Stimulated activated CD4-positive, alpha-beta T cell treated with anti-CD3 and anti-CD28 coated beads, Interleukin-4, amount 100 ng/mL, for 48 hours (primary cell): ENCODE data around the gene FBXO10.

Source experiments
- DNase-seq, 2 donors: peaks; one replicate each; pipeline ENCODE4 v3.0.0-alpha.2; 2020; ENCODE audit warnings: low read depth in 2 of 2

Gene FBXO10

DNA sequence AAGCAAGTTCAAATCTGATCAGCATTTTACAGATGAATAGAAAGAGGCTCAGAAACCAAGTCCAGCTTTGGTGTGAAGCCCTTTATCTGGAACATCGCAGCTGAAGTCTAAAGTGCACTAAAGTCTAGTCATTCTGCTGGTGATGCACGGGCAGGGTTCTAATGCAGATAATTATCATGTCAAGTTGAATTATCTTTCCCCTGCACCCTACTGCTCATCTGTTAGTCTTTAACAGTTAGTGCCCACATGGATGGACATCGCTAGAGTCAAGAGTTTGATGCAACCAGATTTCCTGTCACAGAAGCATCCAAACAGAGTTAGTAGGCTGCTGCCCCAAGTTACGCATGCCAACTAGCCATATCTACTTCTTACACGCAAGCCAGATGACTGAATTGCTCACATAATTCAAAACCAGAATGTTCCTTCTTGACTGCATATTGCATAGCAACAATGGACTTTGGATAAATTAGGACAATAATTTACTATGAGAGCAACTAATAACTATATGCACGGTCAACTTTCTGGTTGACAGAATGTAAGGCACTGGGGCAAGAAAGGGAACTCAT, 17.8 kb upstream of the FBXO10 start:
- DNase-seq = no peak

DNA sequence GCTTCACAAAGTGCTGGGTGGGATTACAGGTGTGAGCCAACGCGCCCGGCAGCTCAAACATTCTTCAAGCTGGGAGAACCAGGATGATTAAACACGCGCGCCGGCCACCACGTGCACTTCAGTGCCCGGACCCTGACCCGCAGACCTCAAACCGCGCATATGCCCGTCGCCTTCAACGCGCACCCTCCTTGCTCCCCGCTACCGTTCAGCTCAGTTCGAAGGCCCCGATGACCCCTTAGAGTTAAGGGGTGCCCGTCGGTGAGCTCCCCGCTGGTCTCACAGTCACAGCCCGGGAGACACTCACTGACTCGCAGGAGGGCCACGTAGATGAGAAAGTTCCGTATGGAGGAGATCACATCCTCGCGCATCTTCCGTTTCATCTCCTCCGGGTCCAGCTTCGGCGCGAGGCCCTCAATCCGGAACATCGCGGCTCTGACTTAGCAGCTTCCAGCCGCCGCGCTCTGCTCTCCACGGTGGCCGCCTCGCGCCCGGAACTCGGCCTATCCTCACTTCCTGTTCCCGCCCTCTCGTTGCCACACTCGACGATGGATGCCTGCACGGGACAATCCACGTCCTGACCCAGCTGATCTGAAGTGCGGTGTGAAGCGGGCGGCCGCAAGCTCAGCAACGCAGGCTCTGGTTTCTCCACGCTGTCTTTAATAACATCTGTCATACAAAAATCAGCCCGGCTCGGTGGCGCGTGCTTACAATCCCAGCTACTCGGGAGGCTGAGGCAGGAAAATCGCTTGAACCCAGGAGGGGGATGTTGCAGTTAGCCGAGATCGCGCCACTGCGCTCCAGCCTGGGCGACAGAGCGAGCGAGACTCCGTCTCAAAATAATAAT, 16.1 kb upstream of the FBXO10 start, which contains the start of gene TOMM5:
Gene TOMM5, minus strand, starts transcription at position 490 of the 844 bp plus-strand sequence. Its CDS starts 65 bp downstream, at position 425.
- peak; percentile 82 to 88 for DNase-seq

DNA sequence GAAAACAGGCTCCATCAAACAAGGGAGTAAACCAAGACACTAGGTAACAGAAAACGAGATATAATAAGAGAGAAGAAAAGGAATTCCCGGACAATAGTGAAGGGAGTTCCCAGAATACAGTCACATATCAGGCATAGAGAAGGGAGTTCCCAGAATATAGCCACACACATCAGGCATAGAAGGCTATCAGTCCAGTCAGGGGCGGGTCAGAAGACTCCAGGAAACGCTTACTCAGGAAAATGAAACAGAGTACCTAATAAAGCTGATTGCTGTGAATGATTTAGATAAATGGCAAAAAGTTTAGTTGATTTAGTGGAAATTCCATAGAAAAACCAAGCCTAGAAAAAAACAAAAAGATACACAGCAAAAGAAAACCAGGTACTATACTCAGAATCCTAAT, 11.3 kb upstream of the FBXO10 start:
- no peak for DNase-seq

DNA sequence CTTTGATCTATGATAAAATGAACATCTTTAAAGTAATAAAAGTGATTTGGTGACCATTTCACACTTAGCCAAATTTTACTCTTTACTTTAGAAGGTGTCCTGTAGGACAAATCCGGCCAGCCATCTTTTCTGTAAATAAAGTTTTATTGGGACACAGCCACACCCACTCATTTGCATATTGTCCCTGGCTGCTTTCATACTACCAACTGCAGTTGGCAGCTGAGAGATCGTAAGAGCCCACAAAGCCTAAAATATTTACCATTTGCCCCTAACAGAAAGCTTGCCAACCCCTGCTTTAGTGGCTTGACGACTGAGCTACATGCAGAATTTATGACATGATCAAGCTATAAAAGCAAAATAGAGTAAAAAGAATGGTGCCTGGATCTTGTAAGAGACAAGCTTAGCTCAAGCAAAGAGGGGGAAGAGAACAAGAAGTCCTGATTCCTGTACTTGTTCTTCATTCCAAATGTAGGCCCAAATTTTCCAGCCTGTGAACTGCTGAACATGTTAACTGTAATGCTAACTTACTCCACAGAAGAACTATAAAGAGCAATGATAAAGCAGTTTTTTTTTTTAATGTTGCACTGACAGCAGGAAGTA, 7.4 kb upstream of the FBXO10 start:
- DNase-seq = no peak

DNA sequence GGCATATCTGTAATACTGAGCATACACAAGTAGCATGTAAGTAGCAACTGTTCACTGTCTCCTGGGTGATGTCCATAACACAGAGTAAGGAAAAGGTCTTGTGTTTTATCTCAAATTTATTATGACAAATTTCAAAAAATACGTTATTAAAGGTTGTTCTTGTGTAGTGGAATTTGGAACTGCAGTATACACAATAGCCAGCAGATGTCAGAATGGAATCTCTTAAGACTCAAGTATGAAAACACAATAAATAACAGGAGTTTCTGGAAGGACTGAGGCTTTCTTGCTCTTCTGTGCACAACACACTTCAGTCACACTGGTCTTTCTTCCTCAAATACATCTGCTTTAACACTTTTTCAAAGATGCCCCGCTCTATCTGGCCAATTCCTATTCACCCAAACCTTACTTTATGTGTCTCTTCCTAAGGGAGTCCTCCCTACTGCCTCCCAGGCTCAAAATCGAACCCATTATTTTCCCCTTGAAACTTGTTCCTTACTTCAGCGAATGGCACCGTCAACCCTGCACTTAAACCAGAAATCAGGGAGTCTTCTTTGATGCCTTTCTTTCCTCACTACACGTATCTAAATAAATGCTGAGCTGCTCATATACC, 6.5 kb upstream of the FBXO10 start:
- no peak for DNase-seq

DNA sequence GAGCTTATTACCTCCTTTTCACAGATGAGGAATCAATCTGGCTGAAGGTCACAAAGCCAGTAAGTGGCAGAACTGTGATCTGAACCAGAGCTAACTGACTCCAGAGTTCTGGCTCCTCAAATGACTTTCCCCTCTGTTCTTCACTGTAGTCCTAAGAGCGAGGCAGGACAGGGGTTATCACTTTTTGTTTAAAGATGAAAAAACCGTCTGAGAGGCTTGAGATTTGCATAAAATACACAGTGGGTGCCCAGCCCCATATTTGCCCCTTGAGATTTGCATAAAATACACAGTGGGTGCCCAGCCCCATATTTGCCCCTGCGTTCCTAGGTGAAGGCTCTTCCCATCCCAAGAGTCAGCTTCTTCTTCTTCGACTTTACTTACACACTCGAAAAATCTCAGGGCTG, 667 bp downstream of the FBXO10 start:
- no peak for DNase-seq

DNA sequence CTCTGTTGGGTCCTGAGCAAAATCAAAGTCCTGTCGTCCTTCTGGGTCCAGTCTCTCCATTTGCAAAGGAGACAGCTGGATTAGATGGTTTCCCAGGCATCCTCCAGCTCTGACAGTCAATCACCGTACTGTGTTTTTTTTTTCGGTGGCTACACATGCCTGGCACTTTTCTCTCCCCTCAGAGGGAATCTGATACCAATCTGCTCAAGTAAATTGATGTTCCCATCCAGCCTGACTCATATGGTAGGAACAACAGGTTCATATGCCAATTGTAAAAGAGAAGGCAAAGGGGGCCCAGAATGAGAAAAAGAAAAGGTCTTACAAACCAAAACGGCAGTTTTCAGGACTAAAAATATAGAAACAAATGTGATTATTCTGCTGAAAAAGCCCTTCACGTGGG, 1.2 kb downstream of the FBXO10 start:
- DNase-seq = no peak

DNA sequence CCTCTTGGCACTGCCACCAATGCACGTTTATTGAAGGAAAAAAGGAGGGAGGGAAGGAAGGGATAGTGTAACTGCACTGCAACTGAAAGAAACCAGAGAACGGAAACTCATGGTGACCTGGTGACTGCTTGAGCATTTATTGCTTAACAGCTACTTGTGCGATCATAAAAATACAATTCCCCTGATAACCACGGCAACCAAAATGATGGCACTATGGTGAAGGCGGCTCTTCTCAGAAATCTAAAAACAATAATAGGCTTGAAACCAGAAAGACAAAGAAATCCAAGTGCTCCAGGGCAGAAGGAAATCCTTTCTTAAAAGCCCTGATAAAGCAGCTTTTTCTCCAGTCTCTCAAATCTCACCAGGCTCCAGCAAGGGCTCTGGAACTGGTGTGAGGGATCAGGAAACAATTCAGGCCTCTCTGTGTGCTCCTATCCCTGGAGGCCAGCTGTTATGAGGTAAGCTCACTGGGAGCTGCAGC, 1.9 kb downstream of the FBXO10 start:
- no peak for DNase-seq

DNA sequence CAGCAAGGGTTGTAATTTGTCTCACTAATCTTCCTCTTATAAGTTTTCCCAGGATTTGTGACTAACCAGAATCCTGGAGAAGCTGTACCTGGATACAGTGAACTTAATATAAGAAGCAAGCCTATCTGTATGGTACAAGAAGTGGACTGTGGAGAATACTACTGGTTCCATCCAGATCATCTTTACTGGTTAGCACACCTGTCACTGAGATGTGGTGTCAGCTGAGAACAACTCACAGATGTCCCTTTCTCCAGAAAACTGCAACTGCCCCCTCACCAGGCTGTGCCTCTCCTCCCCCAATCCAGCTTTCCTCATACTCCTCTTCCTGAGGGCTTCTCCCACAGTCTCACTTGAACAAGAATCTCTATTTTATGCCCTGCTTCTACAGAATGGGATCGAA, 4.9 kb downstream of the FBXO10 start:
- DNase-seq = no peak

DNA sequence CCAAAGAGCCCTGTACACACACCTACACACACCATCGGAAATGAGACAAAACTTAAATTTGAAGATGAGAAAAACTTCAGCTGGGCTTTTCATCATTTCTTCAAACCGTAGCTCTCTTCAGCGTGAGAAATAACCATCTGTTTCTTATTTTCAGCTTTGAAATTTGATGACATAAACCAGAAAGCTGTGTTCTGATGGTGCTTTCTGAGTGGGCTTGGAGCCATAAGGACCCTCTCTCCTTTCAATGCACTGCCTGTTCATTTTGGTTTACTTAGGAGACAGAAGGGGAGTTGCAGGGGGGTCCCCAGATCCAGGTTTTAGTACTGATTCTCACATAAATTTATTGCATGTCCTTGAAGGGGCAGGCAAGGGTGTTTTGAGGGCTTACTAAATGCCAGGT, 9.5 kb downstream of the FBXO10 start:
- DNase-seq = no peak

DNA sequence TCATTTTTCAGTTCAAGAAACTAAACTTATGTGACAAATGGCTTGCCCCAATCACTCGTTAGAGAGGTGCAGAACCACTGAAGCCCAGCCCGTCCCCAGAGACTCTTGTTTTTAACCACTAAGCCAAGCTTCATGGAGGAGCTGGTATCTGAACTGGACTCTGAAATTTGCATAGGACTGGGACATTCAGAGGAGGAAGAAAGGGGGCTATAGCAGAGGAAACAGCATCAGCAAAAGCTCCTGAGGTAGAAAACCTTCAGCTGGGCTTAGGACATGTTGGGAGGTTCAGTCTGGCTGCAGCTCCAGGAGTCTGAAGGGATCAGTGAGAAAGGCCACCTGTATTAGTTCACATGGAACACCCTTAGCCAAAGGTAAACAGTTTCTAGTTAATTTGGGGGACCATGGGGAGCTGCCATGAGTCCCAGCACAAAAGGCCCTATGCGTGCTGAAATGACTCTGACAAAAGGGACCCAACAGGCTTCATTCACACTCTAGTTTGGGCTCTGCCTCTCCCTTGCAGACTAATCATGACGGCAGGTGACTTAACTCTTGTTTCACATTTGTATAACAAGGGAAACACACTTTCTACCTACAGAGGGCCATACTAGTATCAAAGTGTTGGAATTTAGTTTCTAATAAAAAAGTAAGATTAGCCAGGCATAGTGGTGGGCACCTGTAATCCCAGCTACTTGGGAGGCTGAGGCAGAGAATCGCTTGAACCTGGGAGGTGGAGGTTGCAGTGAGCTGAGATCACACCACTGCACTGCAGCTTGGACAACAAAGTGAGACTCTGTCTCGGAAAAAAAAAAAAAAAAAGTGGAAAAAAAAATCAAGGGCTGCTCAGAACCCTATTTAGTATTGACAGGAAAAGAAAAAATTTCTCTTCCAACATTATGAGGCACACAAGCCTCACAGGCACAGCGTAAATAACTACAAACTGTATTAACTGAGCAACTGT, 10.2 kb downstream of the FBXO10 start:
- DNase-seq = no peak

DNA sequence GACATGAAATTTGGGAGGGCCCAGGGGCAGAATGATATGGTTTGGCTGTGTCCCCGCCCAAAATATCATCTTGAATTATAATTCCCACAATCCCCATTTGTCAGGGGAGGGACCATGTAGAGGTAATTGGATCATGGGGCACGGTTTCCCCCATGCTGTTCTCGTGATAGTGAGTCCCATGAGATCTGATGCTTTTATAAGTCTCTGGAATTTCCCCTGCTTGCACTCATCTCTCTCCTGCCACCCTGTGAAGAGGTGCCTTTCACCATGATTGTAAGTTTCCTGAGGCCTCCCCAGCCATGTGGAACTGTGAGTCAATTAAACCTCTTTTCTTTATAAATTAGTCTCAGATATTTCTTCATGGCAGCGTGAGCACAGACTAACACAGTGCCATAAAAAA, 11.3 kb downstream of the FBXO10 start:
- DNase-seq = no peak

DNA sequence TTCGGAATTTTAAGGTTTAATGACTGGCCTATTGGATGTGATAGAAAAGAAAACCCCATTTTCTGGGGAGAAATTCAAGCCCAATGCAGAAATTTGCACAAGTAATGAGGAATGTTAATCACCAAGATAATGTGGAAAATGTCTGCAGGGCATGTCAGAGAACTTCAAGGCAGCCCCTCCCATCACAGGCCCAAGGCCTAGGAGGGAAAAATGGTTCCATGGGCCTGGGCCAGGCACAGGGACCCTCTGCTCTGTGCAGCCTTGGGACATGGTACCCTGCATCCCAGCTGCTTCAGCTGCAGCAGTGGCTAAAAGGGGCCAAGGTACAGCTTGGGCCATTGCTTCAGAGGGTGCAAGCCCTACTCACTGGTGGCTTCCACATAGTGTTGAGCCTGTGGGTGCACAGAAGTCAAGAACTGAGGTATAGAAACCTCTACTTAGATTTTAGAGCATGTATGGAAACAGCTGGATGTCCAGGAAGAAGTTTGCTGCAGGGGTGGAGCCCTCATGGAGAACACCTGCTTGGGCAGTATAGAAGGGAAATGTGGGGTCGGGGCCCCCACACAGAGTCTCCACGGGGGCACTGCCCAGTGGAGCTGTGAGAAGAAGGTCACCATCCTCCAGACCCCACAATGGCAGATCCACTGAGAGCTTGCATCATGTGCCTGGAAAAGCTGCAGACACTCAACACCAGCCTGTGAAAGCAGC, 12.2 kb downstream of the FBXO10 start:
- no peak for DNase-seq

DNA sequence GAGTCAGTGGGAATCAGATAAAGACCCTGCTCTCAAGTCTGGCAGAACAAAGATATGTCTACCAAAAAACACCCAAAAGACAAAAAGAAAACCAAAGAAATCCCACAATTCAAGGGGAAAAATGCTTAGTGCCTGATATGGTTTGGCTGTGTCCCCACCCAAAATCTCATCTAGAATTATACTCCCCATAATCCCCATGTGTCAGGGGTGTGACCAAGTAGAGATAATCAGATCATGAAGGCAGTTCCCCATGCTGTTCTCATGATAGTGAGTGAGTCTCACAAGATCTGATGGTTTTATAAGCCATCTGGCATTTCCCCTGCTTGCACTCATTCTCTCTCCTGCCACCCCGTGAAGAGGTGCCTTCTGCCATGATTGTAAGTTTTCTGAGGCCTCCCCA, 13.4 kb downstream of the FBXO10 start:
- no peak for DNase-seq

DNA sequence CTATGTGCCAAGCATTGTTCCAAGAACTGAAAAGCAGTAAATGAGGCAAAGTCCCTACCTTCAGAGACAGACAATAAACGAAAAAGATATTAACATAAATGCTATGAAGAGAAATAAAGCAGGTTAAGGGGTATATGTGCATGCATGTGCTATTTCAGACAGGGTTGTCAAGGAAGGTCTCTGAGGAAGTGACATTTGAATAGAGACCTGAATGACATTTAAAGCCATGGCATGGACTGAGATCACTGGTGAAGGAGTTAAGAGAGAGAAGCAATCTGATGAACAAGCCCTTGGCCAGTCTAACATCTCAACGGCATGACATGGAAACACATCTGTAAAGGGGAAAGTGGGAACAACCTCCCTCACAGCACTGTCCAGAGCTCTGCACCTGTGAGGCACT, 14.5 kb downstream of the FBXO10 start:
- no peak for DNase-seq

DNA sequence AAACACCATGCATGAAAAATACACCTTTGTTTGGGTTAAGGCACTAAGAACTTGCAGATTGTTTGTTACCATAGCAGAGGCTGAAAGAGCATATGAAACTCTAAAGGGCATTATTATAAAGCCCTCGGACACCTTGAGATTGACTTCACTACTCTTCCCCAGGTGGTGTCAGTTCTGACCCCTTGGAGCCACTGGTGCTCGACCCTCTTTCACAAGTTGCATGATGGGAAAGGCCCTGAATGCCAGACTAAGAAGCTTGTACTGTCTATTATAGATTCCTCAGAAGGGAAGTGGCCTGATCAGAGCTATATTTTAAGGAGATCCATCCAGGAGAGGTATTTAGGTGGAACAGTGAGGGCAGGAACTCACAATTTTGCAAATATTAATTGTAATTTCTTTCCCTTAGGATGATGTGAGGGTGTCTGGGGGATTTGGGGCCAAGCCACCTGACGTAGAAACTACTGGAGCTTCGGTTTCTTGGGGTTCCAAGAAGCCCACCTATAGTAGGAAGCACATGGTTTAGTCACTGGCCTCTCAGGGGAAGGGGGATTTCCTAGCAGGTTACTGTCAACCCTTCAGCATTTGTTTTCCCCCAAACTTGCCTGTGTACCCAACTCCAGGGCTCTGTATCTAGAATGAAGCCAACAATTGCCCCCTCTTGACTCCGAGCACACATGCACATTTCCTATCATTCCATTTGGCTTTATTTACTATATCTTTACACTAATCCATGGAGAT, 16.2 kb downstream of the FBXO10 start:
- no peak for DNase-seq

DNA sequence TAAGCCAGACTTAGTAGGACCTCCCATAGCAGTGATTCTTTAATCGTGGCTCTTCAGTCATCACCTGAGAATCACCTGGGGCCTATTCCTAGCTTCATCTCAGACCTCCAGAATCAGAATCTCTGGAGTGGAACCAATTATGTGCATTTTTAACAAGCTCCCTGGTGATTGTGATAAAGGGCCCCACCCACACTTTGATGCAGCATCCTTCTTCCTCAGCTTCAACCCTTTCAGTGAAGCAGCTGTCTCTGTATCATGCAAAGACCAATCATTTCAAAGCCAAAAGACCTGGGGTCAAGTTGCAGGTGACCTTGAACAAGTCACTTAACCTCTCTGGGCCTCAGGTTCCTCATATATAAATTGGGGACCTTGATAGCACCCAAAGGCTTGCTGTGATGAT, 17.1 kb downstream of the FBXO10 start:
- DNase-seq = no peak

DNA sequence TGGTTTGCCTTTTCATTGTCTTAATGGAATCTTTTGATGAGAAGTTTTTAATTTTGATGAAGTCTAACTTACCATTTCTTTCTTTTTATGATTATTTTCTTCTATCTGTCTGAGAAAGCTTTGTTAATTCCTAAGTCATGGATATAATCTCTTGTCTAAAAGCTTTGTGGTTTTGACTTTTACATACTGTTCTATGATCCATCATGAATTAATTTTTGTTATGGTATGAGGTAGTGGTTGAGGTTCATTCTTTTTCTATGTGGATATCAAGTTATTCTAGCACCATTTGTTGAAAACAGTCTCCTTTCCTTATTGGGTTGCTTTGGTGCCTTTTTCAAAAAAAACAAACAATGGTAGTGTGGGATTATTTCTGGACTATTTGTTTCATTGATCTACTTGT, 20.4 kb downstream of the FBXO10 start:
- DNase-seq = no peak

DNA sequence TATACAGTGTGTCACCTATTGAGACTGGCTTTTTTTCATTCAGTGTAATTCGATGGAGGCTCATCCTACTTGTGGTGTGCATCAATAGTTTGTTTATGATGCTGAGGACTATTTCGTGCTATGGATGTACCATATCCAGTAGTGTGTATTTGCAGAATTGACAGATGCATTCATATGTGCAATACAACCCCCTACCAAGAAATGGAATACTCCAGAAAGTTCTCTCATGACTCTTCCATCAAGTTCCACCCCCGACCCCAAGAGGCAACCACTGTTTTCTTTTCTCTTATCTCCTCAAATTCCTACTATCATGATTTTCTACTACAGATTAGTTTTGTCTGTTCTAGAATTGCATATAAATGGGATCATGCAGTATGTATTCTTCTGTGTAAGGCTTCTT, 21.9 kb downstream of the FBXO10 start:
- DNase-seq = no peak

DNA sequence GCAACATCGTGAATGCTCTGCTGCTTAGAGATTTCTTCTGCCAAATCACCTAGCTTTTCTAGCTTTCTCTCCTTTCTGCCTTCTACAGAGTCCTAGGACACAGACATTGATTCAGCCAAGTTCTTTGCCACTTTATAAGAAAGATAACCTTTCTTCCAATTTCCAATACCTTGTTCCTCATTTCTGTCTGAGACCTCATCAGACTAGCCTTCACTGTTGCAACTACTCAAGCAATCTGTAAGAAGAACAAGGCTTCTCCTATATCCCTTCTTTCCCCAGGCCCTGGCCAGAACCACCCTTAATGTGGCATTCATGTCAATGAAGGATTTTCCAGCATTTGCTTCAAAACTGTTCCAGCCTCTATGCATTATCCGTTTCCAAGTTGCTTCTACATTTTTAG, 24.3 kb downstream of the FBXO10 start:
- DNase-seq = no peak
